Measurements from ENCODE around the gene SLC39A2.
A peak's percentile ranks its signal among the peaks of the same experiment; 100 is the strongest.
"Not testable (repeated sequence)": the region's sequence is repeated elsewhere in the genome, so short reads cannot be mapped to it uniquely, and the experiment has no call there.

SLC39A2 gene, protein sequence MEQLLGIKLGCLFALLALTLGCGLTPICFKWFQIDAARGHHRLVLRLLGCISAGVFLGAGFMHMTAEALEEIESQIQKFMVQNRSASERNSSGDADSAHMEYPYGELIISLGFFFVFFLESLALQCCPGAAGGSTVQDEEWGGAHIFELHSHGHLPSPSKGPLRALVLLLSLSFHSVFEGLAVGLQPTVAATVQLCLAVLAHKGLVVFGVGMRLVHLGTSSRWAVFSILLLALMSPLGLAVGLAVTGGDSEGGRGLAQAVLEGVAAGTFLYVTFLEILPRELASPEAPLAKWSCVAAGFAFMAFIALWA

DNA sequence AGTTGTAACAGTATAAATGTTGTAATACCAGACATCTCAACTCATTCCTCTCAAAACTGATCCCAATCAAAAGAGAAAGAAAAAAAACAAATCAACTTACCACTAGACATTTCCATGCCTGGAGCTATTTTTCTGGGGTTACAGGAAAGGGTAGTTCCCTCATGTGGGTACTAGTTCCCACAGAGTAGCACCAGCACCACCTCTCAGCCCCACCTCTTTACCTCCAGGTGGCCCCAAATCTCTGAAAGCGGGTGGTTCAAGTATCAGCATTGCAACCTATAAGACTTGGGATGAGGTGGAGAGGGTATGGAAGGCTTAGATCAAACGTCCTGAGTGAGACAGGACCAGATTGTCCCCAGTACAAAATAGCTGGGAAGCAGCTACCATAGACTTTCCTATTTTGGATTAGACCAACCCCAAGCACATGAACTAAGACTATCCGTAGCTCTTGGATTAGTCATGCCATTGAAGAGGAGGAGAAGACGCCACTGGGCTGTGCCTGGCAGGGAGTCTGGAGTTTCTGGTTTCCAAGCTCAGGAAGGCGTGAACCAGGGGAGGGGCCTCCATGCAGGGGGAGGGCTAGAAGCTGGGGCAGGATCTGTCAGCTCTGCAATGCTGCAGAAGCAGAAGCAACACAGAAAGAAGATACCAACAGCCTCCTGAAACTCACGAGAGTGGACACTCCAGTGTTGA is at the start of gene SLC39A2:
Gene SLC39A2 (plus strand): TSS at position 620 of the 693 bp plus-strand sequence. CDS start 154 bp downstream, outside the sequence.
- DNase-seq (ENCODE audit: low read depth): no peak

GRCh38 chr14:20954736-20955537 is 44.2 kb upstream of the SLC39A2 start, which contains the start of gene RNASE2:
Gene RNASE2, plus strand, starts transcription at chr14:20955487. Its CDS starts 285 bp downstream, at chr14:20955772.
- DNase-seq (ENCODE audit: low read depth): not testable (repeated sequence)

DNA sequence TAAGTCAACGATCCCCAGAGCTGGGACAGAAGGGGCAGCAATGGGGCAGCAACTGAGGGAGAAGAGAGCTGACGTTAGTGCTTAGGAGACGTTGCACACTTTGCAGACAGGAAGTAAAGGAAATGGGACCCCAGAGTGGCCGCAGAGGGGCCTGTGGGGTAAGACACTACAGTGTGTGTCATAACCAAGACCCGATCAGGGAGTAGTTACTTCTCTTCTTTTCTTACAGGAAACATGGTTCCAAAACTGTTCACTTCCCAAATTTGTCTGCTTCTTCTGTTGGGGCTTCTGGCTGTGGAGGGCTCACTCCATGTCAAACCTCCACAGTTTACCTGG is 43.6 kb upstream of the SLC39A2 start:
- not testable (repeated sequence) for DNase-seq (ENCODE audit: low read depth)

- no peak for DNase-seq (ENCODE audit: low read depth)
Observed at GRCh38 chr14:20956376-20956976, 42.6 kb upstream of the SLC39A2 start.

DNA sequence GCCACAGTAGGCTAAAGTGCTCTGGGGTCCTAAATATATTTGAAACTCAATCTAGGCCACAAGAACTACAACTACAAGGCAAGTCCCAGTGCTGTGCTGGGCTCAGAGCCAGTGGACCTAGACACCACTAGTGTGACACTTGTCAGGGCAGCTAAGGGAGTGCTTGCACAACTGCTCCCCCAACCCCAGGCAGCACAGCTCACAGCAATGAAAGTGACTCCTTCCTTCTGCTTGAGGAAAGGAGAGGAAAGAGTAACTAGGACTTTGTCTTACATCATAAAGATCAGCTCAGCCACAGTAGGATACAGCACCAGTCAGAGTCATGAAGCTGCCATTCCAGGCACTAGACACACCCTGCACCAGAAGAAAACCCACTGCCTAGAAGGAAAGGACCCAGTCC is 40.1 kb upstream of the SLC39A2 start:
- DNase-seq (ENCODE audit: low read depth): not testable (repeated sequence)

DNA sequence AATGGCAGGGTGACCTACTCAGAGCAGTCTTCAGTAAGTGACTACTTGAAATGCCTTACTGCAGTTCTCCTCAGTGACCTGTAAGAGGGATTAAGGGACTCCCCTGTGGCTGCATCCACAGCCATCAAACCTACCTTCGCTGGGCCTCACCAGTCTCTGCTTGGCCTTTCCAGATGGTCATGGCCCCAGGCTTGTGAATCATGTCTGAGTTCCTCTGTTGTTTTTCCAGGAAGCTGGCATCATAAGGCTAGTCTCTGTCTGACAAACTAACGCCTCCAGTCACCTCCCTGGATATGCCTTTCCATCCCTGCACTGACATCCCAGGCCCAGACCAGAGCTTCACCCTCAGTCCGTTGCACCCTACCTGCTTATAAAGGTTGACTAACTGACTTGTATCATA is 29.8 kb upstream of the SLC39A2 start:
- DNase-seq (ENCODE audit: low read depth): no peak

- DNase-seq (ENCODE audit: low read depth): no peak
Observed at GRCh38 chr14:20970647-20970982, 28.5 kb upstream of the SLC39A2 start.

DNA sequence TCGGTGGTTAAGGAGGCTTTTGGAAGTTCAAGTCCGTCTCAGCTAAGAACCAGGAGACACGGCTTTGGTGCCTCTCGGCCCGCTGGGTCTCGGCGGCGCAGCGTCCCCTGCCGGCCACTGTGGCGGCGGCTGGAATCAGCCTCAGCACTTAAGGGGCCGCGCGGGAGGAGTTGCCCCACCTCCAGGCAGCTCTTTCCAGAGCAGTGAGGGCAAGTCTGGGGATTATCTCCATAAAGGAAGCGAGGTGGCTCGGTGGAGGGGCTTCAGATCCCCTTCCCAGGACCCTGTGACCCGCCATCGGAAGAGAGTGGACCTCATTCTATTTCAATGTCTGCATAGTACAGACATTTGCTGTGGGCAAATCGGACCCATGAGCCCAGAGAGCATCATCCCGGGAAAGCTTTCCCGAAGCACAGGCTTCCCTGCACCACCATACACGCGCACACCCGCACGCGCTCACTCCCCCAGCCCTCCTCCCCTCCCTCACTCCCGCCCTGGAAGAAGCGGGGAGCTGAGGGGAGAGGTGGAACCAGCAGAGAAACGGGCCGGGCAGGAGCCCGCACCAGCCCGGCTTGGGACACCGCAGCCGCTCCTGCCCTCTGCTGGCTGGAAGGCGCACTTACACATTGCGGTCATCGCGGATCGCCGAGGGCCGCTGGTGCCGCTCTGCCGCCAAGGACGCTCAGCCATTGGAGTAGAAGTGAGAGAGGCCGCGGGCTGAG is 27.9 kb upstream of the SLC39A2 start:
- peak; percentile 63 for DNase-seq (ENCODE audit: low read depth)

DNA sequence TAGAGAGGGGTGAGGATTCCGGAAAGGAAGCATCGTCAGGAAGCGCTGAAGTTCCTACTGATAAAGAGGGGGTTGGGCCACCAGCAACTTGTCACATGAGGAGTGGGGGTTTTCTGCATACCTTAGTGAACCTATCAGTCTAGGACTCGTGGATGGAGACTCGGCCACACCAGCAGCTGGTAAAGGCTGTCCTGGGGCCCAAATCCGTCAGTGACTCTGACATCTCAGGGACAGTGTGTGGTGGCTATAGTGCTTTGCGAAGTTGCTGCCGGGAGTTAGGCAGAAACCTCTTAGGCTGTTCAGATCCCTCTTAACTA is 27.4 kb upstream of the SLC39A2 start:
- DNase-seq (ENCODE audit: low read depth): no peak

GRCh38 chr14:20973501-20973900 is 25.6 kb upstream of the SLC39A2 start:
- DNase-seq (ENCODE audit: low read depth): no peak

DNA sequence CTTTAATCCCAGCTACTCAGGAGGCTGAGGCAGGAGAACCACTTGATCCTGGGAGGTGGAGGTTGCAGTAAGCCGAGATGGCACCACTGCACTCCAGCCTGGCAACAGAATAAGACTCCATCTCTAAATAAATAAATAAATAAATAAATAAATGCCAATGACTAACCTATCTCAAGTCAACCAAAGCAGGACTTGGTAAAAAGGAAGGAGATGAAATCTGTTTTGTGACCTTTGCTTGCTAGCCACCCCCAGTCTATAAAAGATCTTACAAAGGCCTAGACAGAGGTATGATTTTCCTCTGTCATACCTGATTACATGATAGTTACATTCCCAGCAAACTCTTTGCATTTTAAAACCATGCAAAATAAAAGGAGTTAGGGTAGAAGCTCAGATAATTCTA is 22.8 kb upstream of the SLC39A2 start:
- DNase-seq (ENCODE audit: low read depth): no peak

GRCh38 chr14:20978687-20979086 is 20.4 kb upstream of the SLC39A2 start:
- no peak for DNase-seq (ENCODE audit: low read depth)

- no peak for DNase-seq (ENCODE audit: low read depth)
Observed at GRCh38 chr14:20980906-20981305, 18.2 kb upstream of the SLC39A2 start.

- no peak for DNase-seq (ENCODE audit: low read depth)
Observed at GRCh38 chr14:20982646-20983369, 16.3 kb upstream of the SLC39A2 start.

GRCh38 chr14:20985650-20986049 is 13.4 kb upstream of the SLC39A2 start:
- not testable (repeated sequence) for DNase-seq (ENCODE audit: low read depth)

GRCh38 chr14:20986811-20987210 is 12.3 kb upstream of the SLC39A2 start:
- DNase-seq (ENCODE audit: low read depth): no peak

DNA sequence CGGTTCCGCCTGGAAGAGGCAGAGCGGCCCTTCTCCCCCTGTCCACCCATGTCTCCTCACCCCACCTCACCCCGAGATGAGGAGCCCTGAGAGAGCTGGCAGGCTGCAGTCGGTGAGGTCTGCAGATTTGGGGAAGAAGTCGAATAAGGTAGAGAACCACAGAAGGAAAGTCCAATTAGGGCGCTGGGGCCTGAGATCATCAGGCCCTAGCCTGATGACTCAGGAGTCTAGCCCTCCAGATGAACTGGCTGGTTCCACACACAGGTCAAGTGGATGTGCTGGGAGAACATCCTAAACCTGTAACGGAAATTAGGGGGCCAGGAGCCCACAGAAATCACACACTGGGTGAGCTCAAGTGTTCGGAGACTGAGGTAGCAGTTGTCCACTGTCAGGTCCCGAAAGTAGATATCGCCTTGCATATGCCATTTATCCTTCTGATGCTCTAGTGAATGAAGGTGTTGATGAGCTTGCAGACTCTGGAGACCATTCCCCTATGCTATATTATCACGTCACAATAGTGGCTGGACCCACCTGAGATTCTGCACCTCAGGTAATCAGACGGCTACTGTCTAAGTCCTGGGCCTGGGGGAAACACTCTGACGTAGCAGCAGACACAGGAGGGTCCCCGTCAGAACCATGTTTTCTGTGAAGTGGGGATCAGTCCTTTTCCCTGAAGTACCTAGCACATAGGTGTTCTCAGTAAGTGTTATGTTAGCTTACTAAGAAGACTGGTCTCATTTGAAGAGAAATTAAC is 10.2 kb upstream of the SLC39A2 start:
- no peak for DNase-seq (ENCODE audit: low read depth)

- DNase-seq (ENCODE audit: low read depth): no peak
Observed at GRCh38 chr14:20989471-20989786, 9.7 kb upstream of the SLC39A2 start.

DNA sequence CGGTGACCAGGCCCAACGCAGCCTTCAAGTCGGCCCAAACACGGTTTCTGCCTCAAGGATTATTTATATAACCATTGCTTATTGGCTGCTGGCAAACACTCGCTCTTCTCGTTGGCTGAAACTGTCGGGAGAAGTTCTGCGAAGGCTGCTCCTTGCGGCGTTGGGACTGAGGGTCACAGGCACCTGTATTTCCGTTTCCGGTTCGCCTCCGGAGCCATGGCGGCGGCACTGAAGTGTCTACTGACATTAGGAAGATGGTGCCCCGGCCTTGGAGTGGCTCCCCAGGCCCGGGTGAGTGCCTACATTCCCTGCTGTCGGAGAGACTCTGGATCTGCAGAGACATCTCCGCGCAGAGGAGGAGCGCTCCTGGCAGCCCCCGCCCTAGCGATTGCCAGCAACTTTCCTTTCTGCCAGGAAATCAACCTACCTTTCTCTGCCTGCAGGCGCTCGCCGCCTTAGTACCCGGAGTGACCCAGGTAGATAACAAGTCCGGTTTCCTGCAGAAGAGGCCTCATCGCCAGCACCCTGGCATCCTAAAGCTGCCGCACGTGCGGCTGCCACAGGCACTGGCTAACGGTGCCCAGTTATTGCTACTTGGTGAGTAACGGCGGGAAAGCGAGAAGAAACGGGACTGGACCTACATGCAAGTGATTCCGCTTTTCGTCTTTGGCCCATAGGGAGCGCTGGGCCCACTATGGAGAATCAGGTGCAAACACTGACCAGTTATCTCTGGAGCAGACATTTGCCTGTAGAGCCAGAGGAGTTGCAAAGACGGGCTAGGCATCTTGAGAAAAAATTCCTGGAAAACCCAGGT is 9.1 kb upstream of the SLC39A2 start, which contains the start of gene METTL17:
Gene METTL17 (plus strand): TSS at position 194 of the 814 bp plus-strand sequence. CDS start 23 bp downstream, at position 217.
- peak; percentile 77 for DNase-seq (ENCODE audit: low read depth)

GRCh38 chr14:20996521-20996920 is 2.6 kb upstream of the SLC39A2 start:
- no peak for DNase-seq (ENCODE audit: low read depth)
